Muscle of leg (tissue), 11 donors: ENCODE results near the gene LRP1B. TPM values are rescaled to one million over a fixed set of nuclear protein-coding genes. Genes with fewer than 3 reads are reported as not detected.

Experiments
- DNase-seq: peaks from one replicate; pipeline ENCODE4 v3.0.0; 2013
- H3K27ac ChIP-seq: one replicate; pipeline ENCODE4 v1.5.1; 2013; ENCODE audit warnings: mild to moderate bottlenecking, low read length, control low read depth
- H3K27me3 ChIP-seq: one replicate; pipeline ENCODE4 v1.6.1; 2013; ENCODE audit warnings: low read length; ENCODE audit not compliant: control insufficient read depth, insufficient read depth
- H3K36me3 ChIP-seq: one replicate; pipeline ENCODE4 v1.6.1; 2013; ENCODE audit warnings: low read length; ENCODE audit not compliant: control insufficient read depth, insufficient read depth
- H3K4me1 ChIP-seq: one replicate; pipeline ENCODE4 v1.6.1; 2013; ENCODE audit warnings: low read length; ENCODE audit not compliant: control insufficient read depth, insufficient read depth
- H3K4me3 ChIP-seq: one replicate; pipeline ENCODE4 v1.5.1; 2013; ENCODE audit warnings: low read length, control low read depth
- H3K9me3 ChIP-seq: replicated peaks from 2 replicates; pipeline ENCODE4 v1.6.1; 2013; ENCODE audit warnings: low read depth, low read length; ENCODE audit not compliant: control insufficient read depth
- WGBS: methylation state at CpG from one replicate; pipeline ENCODE4 v1.1.5; 2013; ENCODE audit warnings: missing lambda C conversion rate; ENCODE audit not compliant: insufficient coverage; 5-methylcytosine and 5-hydroxymethylcytosine counted together
- polyA plus RNA-seq, 8 donors: library from polyadenylated mRNA; unstranded; fragments of 120-200 nt; gene quantifications; one replicate each; pipeline versions ENCODE4 v1.2.1 to v1.2.3, GENCODE V29; 2013; ENCODE audit warnings: inconsistent platforms in 1 of 8, low replicate concordance in 1 of 8; ENCODE audit not compliant: insufficient read length in 8 of 8, insufficient read depth in 1 of 8
- total RNA-seq: library from RNA; stranded (reverse); fragments of 120-200 nt; gene quantifications from one replicate; pipeline ENCODE4 v1.2.4, GENCODE V29; 2013

LRP1B gene
- total and polyA plus RNA-seq, 9 donors, result 0.84 to 2.3 (median 1.4) TPM

- Histone ChIP-seq H3K4me3 (no peak overlapping the region), H3K4me1 (no peaks in the 10 kb centered on the region), H3K9me3 (no peaks in the 10 kb centered on the region), H3K27me3 (no peaks in the 10 kb centered on the region), H3K36me3 (no peaks in the 10 kb centered on the region), H3K27ac (no peak overlapping the region)
- no peak for DNase-seq
- WGBS, result no CpG with 5 or more reads among the region's 1 CpG
Measured at GRCh38 chr2:140593132-140593531, 1537.7 kb downstream of the LRP1B start.

- no peak for DNase-seq
- H3K9me3 ChIP-seq, result no peaks in the 10 kb centered on the region
- H3K36me3 ChIP-seq, result no peaks in the 10 kb centered on the region
- H3K27me3 ChIP-seq, result no peaks in the 10 kb centered on the region
- no peaks in the 10 kb centered on the region for H3K4me1 ChIP-seq
- H3K4me3 ChIP-seq, result no peak overlapping the region
- no peak overlapping the region for H3K27ac ChIP-seq
Measured at GRCh38 chr2:140589696-140590095, 1541.1 kb downstream of the LRP1B start.

GRCh38 chr2:140589273-140589672, 1541.5 kb downstream of the LRP1B start:
- no peaks in the 10 kb centered on the region for H3K36me3 ChIP-seq
- DNase-seq, result no peak
- no CpG with 5 or more reads among the region's 1 CpG for whole genome bisulfite sequencing
- no peak overlapping the region for H3K27ac ChIP-seq
- H3K4me3 ChIP-seq, result no peak overlapping the region
- H3K27me3 ChIP-seq, result no peaks in the 10 kb centered on the region
- H3K9me3 ChIP-seq, result no peaks in the 10 kb centered on the region
- no peaks in the 10 kb centered on the region for H3K4me1 ChIP-seq

GRCh38 chr2:140586379-140586778, 1544.4 kb downstream of the LRP1B start:
- DNase-seq, result no peak
- Histone ChIP-seq H3K4me3 (no peak overlapping the region), H3K9me3 (no peaks in the 10 kb centered on the region), H3K4me1 (no peaks in the 10 kb centered on the region), H3K27ac (no peak overlapping the region), H3K36me3 (no peaks in the 10 kb centered on the region), H3K27me3 (no peaks in the 10 kb centered on the region)
- WGBS, result no CpG with 5 or more reads among the region's 2 CpGs

GRCh38 chr2:140585016-140585415, 1545.8 kb downstream of the LRP1B start:
- no peaks in the 10 kb centered on the region for H3K9me3 ChIP-seq
- no peak for DNase-seq
- no peaks in the 10 kb centered on the region for H3K36me3 ChIP-seq
- no peak overlapping the region for H3K27ac ChIP-seq
- no peaks in the 10 kb centered on the region for H3K4me1 ChIP-seq
- no peaks in the 10 kb centered on the region for H3K27me3 ChIP-seq
- no peak overlapping the region for H3K4me3 ChIP-seq
- no CpG with 5 or more reads among the region's 2 CpGs for WGBS

GRCh38 chr2:140584471-140584870, 1546.3 kb downstream of the LRP1B start:
- no peak for DNase-seq
- H3K9me3 ChIP-seq, result no peaks in the 10 kb centered on the region
- no peak overlapping the region for H3K27ac ChIP-seq
- H3K4me1 ChIP-seq, result no peaks in the 10 kb centered on the region
- H3K4me3 ChIP-seq, result no peak overlapping the region
- no peaks in the 10 kb centered on the region for H3K36me3 ChIP-seq
- no peaks in the 10 kb centered on the region for H3K27me3 ChIP-seq

GRCh38 chr2:140580532-140581151, 1550.2 kb downstream of the LRP1B start:
- H3K36me3 ChIP-seq, result no peaks in the 10 kb centered on the region
- no peaks in the 10 kb centered on the region for H3K4me1 ChIP-seq
- H3K9me3 ChIP-seq, result no peaks in the 10 kb centered on the region
- no peak overlapping the region for H3K27ac ChIP-seq
- no CpG with 5 or more reads among the region's 2 CpGs for WGBS
- H3K27me3 ChIP-seq, result no peaks in the 10 kb centered on the region
- H3K4me3 ChIP-seq, result no peak overlapping the region
- no peak for DNase-seq

GRCh38 chr2:140577453-140577852, 1553.4 kb downstream of the LRP1B start:
- H3K36me3 ChIP-seq, result no peaks in the 10 kb centered on the region
- no peaks in the 10 kb centered on the region for H3K9me3 ChIP-seq
- DNase-seq, result no peak
- H3K4me1 ChIP-seq, result no peaks in the 10 kb centered on the region
- WGBS, result 100% methylated on average over 2 of the region's 2 CpGs
- no peak overlapping the region for H3K27ac ChIP-seq
- no peak overlapping the region for H3K4me3 ChIP-seq
- no peaks in the 10 kb centered on the region for H3K27me3 ChIP-seq

GRCh38 chr2:140567734-140568133, 1563.1 kb downstream of the LRP1B start:
- Histone ChIP-seq H3K4me1 (no peaks in the 10 kb centered on the region), H3K9me3 (peaks cover 2% of the 10 kb centered on the region), H3K27ac (no peak overlapping the region), H3K4me3 (no peak overlapping the region), H3K27me3 (no peaks in the 10 kb centered on the region), H3K36me3 (no peaks in the 10 kb centered on the region)
- DNase-seq, result no peak
- WGBS, result no CpG with 5 or more reads among the region's 2 CpGs

- DNase-seq, result no peak
- Histone ChIP-seq H3K36me3 (no peaks in the 10 kb centered on the region), H3K9me3 (peaks cover 2% of the 10 kb centered on the region), H3K27ac (no peak overlapping the region), H3K27me3 (no peaks in the 10 kb centered on the region), H3K4me1 (no peaks in the 10 kb centered on the region), H3K4me3 (no peak overlapping the region)
- 67% methylated on average over 3 of the region's 3 CpGs for WGBS
Measured at GRCh38 chr2:140565756-140566155, 1565.1 kb downstream of the LRP1B start.

- WGBS, result no CpG with 5 or more reads among the region's 2 CpGs
- Histone ChIP-seq H3K27me3 (no peaks in the 10 kb centered on the region), H3K4me1 (no peaks in the 10 kb centered on the region), H3K9me3 (no peaks in the 10 kb centered on the region), H3K36me3 (no peaks in the 10 kb centered on the region), H3K4me3 (no peak overlapping the region), H3K27ac (no peak overlapping the region)
- DNase-seq, result no peak
Measured at GRCh38 chr2:140555701-140556100, 1575.1 kb downstream of the LRP1B start.
